22Rv1 (cell line): ENCODE results near the gene UXT.

ENCODE experiments used
- ZFX ChIP-seq: fragments of 450-650 bp; IDR thresholded peaks from 2 replicates; pipeline ENCODE4 v1.6.1; 2017; ENCODE audit warnings: antibody characterized with exemption, borderline replicate concordance
- TF ChIP-seq, protein P1 (sequence below): fragments of 450-650 bp; IDR thresholded peaks from 2 replicates; pipeline ENCODE4 v1.5.1; 2017; ENCODE audit warnings: mild to moderate bottlenecking

DNA sequence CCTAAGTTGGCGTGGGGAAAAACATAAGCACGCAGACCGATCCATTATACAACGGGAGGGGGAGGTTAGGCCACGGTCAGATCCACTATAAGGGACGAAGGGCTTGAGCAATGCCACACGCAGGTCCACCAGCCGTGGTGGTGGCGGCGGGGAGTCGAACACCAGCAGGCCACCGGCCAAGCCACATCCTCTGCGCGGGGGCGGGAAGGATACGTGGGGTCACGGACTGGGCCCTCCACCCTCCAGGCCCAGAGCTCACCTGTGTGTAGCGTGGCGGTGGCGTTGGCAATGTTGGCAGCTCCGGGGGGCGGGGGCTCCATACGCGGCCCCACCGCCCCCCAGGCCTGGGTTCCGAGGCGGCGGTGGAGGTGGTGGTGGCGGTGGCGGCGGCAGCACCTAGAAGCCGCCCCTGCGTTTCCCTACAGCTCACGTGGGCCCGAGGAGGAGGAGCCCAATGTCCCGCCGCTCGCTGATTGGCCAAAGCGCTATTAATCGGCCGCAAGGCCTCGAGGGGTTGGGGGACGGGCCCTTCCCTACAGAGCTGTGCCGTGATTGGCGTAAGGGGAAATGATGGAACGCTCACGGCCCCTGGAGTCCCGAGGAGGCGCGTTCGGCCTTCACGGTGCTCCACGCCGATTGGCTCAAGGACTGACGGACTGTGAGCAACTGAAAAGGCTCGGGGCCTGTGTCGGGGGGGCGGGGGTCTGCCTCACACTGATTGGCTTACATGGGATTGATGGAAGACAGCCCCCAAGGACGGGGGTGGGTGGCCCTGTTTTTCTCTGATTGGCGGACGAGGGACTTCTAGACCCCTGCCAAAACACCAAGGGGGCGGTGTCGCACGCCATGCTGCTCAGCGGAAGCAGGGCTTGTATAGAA lies 8.6 kb downstream of the UXT start, which contains the start of gene ELK1:
- TF ChIP-seq, protein P1, sequence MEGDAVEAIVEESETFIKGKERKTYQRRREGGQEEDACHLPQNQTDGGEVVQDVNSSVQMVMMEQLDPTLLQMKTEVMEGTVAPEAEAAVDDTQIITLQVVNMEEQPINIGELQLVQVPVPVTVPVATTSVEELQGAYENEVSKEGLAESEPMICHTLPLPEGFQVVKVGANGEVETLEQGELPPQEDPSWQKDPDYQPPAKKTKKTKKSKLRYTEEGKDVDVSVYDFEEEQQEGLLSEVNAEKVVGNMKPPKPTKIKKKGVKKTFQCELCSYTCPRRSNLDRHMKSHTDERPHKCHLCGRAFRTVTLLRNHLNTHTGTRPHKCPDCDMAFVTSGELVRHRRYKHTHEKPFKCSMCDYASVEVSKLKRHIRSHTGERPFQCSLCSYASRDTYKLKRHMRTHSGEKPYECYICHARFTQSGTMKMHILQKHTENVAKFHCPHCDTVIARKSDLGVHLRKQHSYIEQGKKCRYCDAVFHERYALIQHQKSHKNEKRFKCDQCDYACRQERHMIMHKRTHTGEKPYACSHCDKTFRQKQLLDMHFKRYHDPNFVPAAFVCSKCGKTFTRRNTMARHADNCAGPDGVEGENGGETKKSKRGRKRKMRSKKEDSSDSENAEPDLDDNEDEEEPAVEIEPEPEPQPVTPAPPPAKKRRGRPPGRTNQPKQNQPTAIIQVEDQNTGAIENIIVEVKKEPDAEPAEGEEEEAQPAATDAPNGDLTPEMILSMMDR, result no peak
- TF ChIP-seq ZFX, result no peak
